ENCODE measurements around the gene LRIF1.

LRIF1 gene

DNA sequence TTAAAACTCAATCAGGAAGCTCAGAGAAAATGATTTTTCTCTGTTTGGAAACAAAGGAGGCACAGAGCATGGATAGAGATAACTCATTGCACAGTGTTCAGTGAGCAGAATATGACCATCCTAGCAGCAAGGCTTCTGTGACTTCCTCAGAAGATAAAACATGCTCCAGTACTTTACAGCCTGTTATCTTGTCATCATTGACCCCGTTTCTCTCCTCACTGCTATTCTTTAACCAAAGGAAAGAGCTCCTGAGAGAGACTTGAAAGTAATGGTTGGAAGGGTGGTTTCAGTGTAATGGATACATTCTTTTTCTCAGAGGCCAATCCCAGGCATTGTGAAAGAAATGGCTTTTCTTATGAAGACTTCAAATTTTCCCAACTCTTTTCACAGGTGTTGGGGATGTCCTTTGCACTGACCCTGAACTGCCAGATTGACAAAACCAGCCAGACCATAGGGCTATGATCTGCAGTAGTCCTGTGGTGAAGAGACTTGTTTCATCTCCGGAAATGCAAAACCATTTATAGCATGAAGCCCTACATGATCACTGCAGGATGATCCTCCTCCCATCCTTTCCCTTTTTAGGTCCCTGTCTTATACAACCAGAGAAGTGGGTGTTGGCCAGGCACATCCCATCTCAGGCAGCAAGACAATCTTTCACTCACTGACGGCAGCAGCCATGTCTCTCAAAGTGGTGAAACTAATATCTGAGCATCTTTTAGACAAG, 64.8 kb downstream of the LRIF1 start:
- Histone ChIP-seq H3K4me2 (ENCODE audit: low read length) (no peak overlapping the region), H3K36me3 (ENCODE audit: control insufficient read depth, insufficient read depth, low read length) (no peaks in the 10 kb centered on the region), H2AFZ (no peak overlapping the region), H3K9me3 (ENCODE audit: control insufficient read depth, low read length) (no peaks in the 10 kb centered on the region), H3K27ac (no peak overlapping the region), H3K9ac (no peak overlapping the region), H3K27me3 (ENCODE audit: control insufficient read depth, insufficient read depth, low read length) (peaks cover 2% of the 10 kb centered on the region), H3K4me3 (ENCODE audit: low read depth, low read length) (no peak overlapping the region), H3K4me1 (no peaks in the 10 kb centered on the region), H3K79me2 (no peaks in the 10 kb centered on the region)
- TF ChIP-seq, protein P1, sequence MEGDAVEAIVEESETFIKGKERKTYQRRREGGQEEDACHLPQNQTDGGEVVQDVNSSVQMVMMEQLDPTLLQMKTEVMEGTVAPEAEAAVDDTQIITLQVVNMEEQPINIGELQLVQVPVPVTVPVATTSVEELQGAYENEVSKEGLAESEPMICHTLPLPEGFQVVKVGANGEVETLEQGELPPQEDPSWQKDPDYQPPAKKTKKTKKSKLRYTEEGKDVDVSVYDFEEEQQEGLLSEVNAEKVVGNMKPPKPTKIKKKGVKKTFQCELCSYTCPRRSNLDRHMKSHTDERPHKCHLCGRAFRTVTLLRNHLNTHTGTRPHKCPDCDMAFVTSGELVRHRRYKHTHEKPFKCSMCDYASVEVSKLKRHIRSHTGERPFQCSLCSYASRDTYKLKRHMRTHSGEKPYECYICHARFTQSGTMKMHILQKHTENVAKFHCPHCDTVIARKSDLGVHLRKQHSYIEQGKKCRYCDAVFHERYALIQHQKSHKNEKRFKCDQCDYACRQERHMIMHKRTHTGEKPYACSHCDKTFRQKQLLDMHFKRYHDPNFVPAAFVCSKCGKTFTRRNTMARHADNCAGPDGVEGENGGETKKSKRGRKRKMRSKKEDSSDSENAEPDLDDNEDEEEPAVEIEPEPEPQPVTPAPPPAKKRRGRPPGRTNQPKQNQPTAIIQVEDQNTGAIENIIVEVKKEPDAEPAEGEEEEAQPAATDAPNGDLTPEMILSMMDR (IDR thresholded peaks at IDR 0.05) = no peak

DNA sequence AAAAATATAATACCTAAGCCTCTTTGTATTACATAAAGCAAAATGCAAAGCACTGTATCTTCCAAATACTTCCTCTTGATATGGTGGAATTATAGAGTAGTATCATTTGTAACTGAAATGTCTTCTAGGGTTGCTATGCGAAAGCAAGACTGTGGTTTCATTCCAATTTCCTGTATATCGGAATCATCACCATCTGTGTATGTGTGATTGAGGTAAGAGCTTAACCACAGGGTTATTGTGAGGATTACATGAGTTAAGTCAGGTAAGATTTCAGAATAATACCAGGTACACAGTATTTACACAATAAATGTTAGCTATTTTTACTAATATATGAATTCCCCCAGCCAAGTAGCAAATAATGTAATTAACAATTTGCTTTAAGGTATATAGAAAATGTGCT, 66.0 kb downstream of the LRIF1 start:
- Histone ChIP-seq H3K36me3 (ENCODE audit: control insufficient read depth, insufficient read depth, low read length) (no peaks in the 10 kb centered on the region), H3K9ac (no peak overlapping the region), H3K4me3 (ENCODE audit: low read depth, low read length) (no peak overlapping the region), H3K27ac (no peak overlapping the region), H3K27me3 (ENCODE audit: control insufficient read depth, insufficient read depth, low read length) (peaks cover 2% of the 10 kb centered on the region), H3K9me3 (ENCODE audit: control insufficient read depth, low read length) (no peaks in the 10 kb centered on the region), H2AFZ (no peak overlapping the region), H3K79me2 (no peaks in the 10 kb centered on the region), H3K4me1 (no peaks in the 10 kb centered on the region), H3K4me2 (ENCODE audit: low read length) (no peak overlapping the region)
- TF ChIP-seq, protein P1 (IDR thresholded peaks at IDR 0.05) = no peak

Measured in parathyroid adenoma (tissue), 2 donors.